Smooth muscle cell (in vitro differentiated cells): ENCODE results near the gene EYS. TPM values are rescaled to one million over a fixed set of nuclear protein-coding genes. Genes with fewer than 3 reads are reported as not detected.

Source experiments
- DNase-seq: peaks from one replicate; lab custom pipeline; 2025; ENCODE audit not compliant: unreplicated experiment; lab: John Stamatoyannopoulos, UW
- H2AFZ ChIP-seq: fragments of 200-600 bp; sonication (generic); 2 replicates; pipeline ENCODE4 v1.6.0; 2016; ENCODE audit warnings: antibody characterized with exemption, low read depth, mild to moderate bottlenecking
- H3F3A ChIP-seq: fragments of 200-600 bp; sonication (generic); 2 replicates; pipeline ENCODE4 v1.6.0; 2017; ENCODE audit warnings: antibody characterized with exemption, low read depth
- H3K27ac ChIP-seq: fragments of 200-600 bp; sonication (generic); 2 replicates; pipeline ENCODE4 v1.5.1; 2016; ENCODE audit warnings: low read depth, mild to moderate bottlenecking
- H3K27me3 ChIP-seq: fragments of 200-600 bp; sonication (generic); 2 replicates; pipeline ENCODE4 v1.6.1; 2016; ENCODE audit warnings: low read depth, mild to moderate bottlenecking
- H3K36me3 ChIP-seq: fragments of 200-600 bp; sonication (generic); 2 replicates; pipeline ENCODE4 v1.5.1; 2016; ENCODE audit warnings: low read depth
- H3K4me1 ChIP-seq: fragments of 200-600 bp; sonication (generic); 2 replicates; pipeline ENCODE4 v1.5.1; 2016; ENCODE audit warnings: low read depth
- H3K4me2 ChIP-seq: fragments of 200-600 bp; sonication (generic); 2 replicates; pipeline ENCODE4 v1.6.0; 2016; ENCODE audit warnings: mild to moderate bottlenecking
- H3K4me3 ChIP-seq: fragments of 200-600 bp; sonication (generic); 2 replicates; pipeline ENCODE4 v1.5.1; 2016; ENCODE audit warnings: mild to moderate bottlenecking
- H3K79me2 ChIP-seq: fragments of 200-600 bp; sonication (generic); 2 replicates; pipeline ENCODE4 v1.6.0; 2016; ENCODE audit warnings: low read depth, mild to moderate bottlenecking
- H3K9ac ChIP-seq: fragments of 200-600 bp; sonication (generic); 2 replicates; pipeline ENCODE4 v1.6.0; 2016; ENCODE audit warnings: low read depth
- H3K9me3 ChIP-seq: fragments of 200-600 bp; sonication (generic); replicated peaks from 2 replicates; pipeline ENCODE4 v1.5.1; 2016; ENCODE audit warnings: low read depth
- H4K20me1 ChIP-seq: fragments of 200-600 bp; sonication (generic); 2 replicates; pipeline ENCODE4 v1.6.0; 2016; ENCODE audit warnings: low read depth
- WGBS: methylation state at CpG from one replicate; pipeline ENCODE4 v1.1.7; 2016; ENCODE audit warnings: low lambda C conversion rate; 5-methylcytosine and 5-hydroxymethylcytosine counted together
- polyA plus RNA-seq: library from polyadenylated mRNA; unstranded; fragments of >200 nt; fragmentation: Nextera tagmentation; extraction: Ambion mirVana; gene quantifications from 2 replicates; pipeline ENCODE4 v1.2.1, GENCODE V29; 2016
- total RNA-seq: library from RNA; depleted of rRNA; stranded (reverse); fragments of >200 nt; gene quantifications from 2 replicates; pipeline ENCODE4 v1.2.3, GENCODE V29; 2014
- TF ChIP-seq, protein P1 (sequence below): fragments of 200-600 bp; sonication (generic); IDR thresholded peaks from 2 replicates; pipeline ENCODE4 v1.5.1; 2017; ENCODE audit warnings: borderline replicate concordance, mild to moderate bottlenecking, antibody characterized with exemption; ENCODE audit not compliant: insufficient read depth, poor library complexity, severe bottlenecking

The EYS gene
- total and polyA plus RNA-seq, 2 experiments from 2014 or later: 0.07 to 0.18 TPM

DNA sequence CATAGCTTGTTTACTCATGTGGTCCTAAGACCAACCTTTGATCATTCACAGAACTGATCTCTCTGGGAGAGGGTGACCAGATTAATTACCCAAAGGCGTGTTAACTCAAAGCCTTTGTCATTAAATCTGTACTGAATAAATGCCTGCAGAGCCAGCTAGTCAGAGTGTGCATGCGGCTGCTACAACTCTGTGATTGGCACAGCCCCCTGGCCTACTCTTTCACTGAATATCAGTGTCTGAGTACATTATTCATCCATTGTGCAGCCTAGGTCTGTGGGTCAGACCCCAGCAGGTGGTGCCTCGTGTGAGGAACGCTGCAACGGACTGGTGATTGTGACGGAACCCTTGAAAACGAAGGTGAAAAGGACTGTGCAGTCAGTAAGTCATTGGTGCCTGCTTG, 1407.8 kb downstream of the EYS start:
- Histone ChIP-seq H3K4me1 (no peaks in the 10 kb centered on the region), H3K4me3 (no peak overlapping the region), H4K20me1 (no peaks in the 10 kb centered on the region), H3K79me2 (no peaks in the 10 kb centered on the region), H2AFZ (no peak overlapping the region), H3K36me3 (no peaks in the 10 kb centered on the region), H3F3A (no peaks in the 10 kb centered on the region), H3K9ac (no peak overlapping the region), H3K27me3 (no peaks in the 10 kb centered on the region), H3K9me3 (no peaks in the 10 kb centered on the region), H3K4me2 (no peak overlapping the region), H3K27ac (no peak overlapping the region)
- DNase-seq: no peak
- WGBS: 98% methylated on average over 7 of the region's 7 CpGs
- TF ChIP-seq, protein P1, sequence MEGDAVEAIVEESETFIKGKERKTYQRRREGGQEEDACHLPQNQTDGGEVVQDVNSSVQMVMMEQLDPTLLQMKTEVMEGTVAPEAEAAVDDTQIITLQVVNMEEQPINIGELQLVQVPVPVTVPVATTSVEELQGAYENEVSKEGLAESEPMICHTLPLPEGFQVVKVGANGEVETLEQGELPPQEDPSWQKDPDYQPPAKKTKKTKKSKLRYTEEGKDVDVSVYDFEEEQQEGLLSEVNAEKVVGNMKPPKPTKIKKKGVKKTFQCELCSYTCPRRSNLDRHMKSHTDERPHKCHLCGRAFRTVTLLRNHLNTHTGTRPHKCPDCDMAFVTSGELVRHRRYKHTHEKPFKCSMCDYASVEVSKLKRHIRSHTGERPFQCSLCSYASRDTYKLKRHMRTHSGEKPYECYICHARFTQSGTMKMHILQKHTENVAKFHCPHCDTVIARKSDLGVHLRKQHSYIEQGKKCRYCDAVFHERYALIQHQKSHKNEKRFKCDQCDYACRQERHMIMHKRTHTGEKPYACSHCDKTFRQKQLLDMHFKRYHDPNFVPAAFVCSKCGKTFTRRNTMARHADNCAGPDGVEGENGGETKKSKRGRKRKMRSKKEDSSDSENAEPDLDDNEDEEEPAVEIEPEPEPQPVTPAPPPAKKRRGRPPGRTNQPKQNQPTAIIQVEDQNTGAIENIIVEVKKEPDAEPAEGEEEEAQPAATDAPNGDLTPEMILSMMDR: no peak

DNA sequence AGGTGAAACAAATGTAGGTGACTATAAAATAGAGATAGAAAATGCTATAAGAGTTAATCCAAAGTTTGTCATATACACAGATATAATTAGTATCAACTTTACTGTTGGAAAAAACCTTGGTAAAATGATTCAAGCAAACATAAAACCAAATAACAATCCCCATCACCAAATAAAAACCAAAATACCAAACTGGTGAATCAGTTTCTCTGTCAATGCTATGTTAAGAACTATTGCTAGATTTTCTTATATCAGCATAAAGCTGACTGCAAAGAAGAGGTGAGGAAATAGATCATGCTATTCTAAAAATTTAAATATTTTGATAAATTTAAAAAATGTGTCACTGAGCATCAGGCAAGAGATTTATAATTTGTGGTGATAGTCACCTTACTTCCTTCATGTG, 1413.0 kb downstream of the EYS start:
- H3F3A ChIP-seq: no peaks in the 10 kb centered on the region
- no peak overlapping the region for H3K9ac ChIP-seq
- no peaks in the 10 kb centered on the region for H3K79me2 ChIP-seq
- no peaks in the 10 kb centered on the region for H4K20me1 ChIP-seq
- no peaks in the 10 kb centered on the region for H3K4me1 ChIP-seq
- no peaks in the 10 kb centered on the region for H3K27me3 ChIP-seq
- DNase-seq: no peak
- no peak overlapping the region for H3K4me2 ChIP-seq
- no peaks in the 10 kb centered on the region for H3K36me3 ChIP-seq
- H2AFZ ChIP-seq: no peak overlapping the region
- TF ChIP-seq, protein P1: no peak
- peak overlapping the region; percentile 16 for H3K27ac ChIP-seq
- no peak overlapping the region for H3K4me3 ChIP-seq
- H3K9me3 ChIP-seq: no peaks in the 10 kb centered on the region

DNA sequence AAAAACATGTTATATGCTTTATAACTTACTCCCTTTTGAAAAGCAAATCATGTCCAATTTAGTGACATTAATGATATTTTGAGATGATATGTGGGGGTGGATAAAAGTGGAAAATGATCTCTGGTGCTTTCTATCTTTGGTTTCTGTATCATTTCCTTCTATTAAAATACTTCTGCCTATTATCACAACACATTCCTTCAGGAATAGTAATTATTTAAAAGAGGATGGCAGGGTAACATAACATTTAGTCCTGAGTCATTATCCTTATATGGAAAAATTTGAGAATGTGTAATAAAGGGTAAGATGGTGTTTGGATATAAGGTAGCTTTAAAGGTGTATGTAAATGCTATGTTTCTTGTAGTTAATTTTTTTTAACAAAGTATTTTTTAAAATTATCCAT, 1413.7 kb downstream of the EYS start:
- H3K79me2 ChIP-seq: no peaks in the 10 kb centered on the region
- no peak for DNase-seq
- H2AFZ ChIP-seq: no peak overlapping the region
- H3K4me2 ChIP-seq: no peak overlapping the region
- H3K9me3 ChIP-seq: no peaks in the 10 kb centered on the region
- TF ChIP-seq, protein P1: no peak
- peak overlapping the region; percentile 16 for H3K27ac ChIP-seq
- H4K20me1 ChIP-seq: no peaks in the 10 kb centered on the region
- no peak overlapping the region for H3K9ac ChIP-seq
- H3K4me3 ChIP-seq: no peak overlapping the region
- H3K27me3 ChIP-seq: no peaks in the 10 kb centered on the region
- peaks cover 6% of the 10 kb centered on the region for H3F3A ChIP-seq
- H3K4me1 ChIP-seq: no peaks in the 10 kb centered on the region
- no peaks in the 10 kb centered on the region for H3K36me3 ChIP-seq

DNA sequence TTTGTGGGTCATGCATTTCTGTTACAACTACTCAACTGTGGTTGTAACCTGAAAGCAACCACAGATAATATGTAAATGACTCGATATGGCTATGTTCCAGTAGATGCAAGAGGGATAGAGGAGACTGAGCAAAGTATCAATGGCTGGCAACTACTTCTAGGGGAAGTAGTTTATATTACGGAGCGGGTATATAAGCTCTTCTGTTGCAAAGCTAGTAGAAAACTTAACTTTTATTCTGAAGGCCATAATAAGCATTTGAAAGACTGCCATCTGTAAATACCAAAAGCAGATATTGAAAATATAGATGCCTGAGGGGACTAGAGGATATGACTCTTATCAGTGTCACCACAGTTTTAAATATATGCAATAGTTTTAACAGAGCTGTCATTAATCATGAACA, 1416.2 kb downstream of the EYS start:
- no peak overlapping the region for H2AFZ ChIP-seq
- TF ChIP-seq, protein P1: no peak
- no peaks in the 10 kb centered on the region for H3K36me3 ChIP-seq
- H3K27me3 ChIP-seq: no peaks in the 10 kb centered on the region
- H3K4me2 ChIP-seq: no peak overlapping the region
- 56% methylated on average over 3 of the region's 3 CpGs for WGBS
- H3K9ac ChIP-seq: no peak overlapping the region
- H3K9me3 ChIP-seq: no peaks in the 10 kb centered on the region
- no peak for DNase-seq
- no peak overlapping the region for H3K27ac ChIP-seq
- no peak overlapping the region for H3K4me3 ChIP-seq
- peaks cover 11% of the 10 kb centered on the region for H3F3A ChIP-seq
- H3K79me2 ChIP-seq: no peaks in the 10 kb centered on the region
- no peaks in the 10 kb centered on the region for H3K4me1 ChIP-seq
- H4K20me1 ChIP-seq: no peaks in the 10 kb centered on the region
